ENCODE data around the gene RNF126. TPM values are rescaled to one million over a fixed set of nuclear protein-coding genes. Genes with fewer than 3 reads are reported as not detected.

The RNF126 gene
- total and polyA plus RNA-seq, 2 of the 4 experiments (the other 2 are of a cell fraction), result 7.0 to 27.4 TPM

DNA sequence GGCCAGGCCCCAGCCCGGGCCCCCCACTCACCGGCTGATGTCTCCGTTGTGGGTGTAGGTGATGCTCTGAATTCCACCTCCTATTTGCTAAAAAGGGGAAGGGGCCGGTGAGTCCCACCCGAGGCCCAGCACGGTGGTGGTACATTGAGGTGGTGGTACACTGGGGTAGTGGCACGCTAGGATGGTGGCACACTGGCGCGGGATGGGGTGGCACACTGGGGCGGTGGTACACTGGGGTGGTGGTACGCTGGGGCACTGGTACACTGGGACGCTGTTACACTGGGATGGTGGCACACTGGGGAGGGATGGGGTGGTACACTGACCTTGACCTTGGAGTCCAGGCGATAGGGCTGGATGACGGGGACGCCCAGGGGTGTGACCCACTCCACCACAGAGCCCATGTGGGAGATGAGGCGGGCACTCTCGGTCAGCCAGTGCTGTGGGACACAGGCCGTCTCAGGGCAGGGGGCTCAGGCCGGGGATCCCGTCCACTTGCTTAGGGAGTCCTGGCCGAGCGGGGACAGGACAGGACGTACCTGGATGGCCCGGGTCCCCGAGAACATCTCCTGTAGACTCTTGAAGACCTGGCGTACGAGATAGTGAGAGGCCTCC, 44.2 kb downstream of the RNF126 start:
- no TSS peak for BruUV-seq (replicated peaks)
- H2AFZ ChIP-seq (replicated peaks; ENCODE audit: low read length, poor library complexity), result no peak overlapping the region
- no peak overlapping the region for H3K14ac ChIP-seq (replicated peaks; ENCODE audit: low read depth, low read length)
- no peak overlapping the region for H3K27ac ChIP-seq (ENCODE audit: insufficient read depth, low read length)
- no peak overlapping the region for H3K18ac ChIP-seq (ENCODE audit: low read depth, low read length)
- no peaks in the 10 kb centered on the region for H3K9me1 ChIP-seq (ENCODE audit: insufficient read depth, low read length)
- no peak overlapping the region for H4K91ac ChIP-seq (ENCODE audit: insufficient read depth, low read depth, low read length)
- no peak overlapping the region for H3K4me3 ChIP-seq (ENCODE audit: insufficient read depth, low read depth, low read length)
- no peak for ATAC-seq (ENCODE audit: low read depth)
- H3K79me1 ChIP-seq (ENCODE audit: low read depth in 1 of 2, low read length in 2 of 2), result no peaks in the 10 kb centered on the region
- no peak for DNase-seq
- H4K20me1 ChIP-seq (ENCODE audit: insufficient read depth, low read length), result peaks cover 3% of the 10 kb centered on the region
- no peaks in the 10 kb centered on the region; the same call in 1 of the 2 replicates for H3K27me3 ChIP-seq (ENCODE audit: control insufficient read depth, insufficient read depth, low read length)
- H2AK5ac ChIP-seq (ENCODE audit: low read depth, low read length), result no peak overlapping the region
- H2BK15ac ChIP-seq (ENCODE audit: low read depth, low read length), result no peak overlapping the region
- H4K8ac ChIP-seq (ENCODE audit: low read depth in 2 of 2, low read length in 2 of 2), result no peak overlapping the region
- H4K5ac ChIP-seq (ENCODE audit: low read depth, low read length), result no peak overlapping the region
- 98% methylated on average over 8 of the region's 27 CpGs; no CpG with 5 or more reads in 1 of the 2 experiments for WGBS, 2 experiments (ENCODE audit: extremely low coverage in 2 of 2, insufficient read length in 1 of 2)
- H3K56ac ChIP-seq (ENCODE audit: extremely low read depth, insufficient read depth, low read length), result no peak overlapping the region
- H3K9me3 ChIP-seq (ENCODE audit: control insufficient read depth, insufficient read depth, low read length), result no peaks in the 10 kb centered on the region
- H2BK5ac ChIP-seq (ENCODE audit: low read depth, low read length, poor library complexity, severe bottlenecking), result no peak overlapping the region
- no peak overlapping the region for H2AK9ac ChIP-seq (replicated peaks; ENCODE audit: low read depth, low read length, poor library complexity)
- H3K4me2 ChIP-seq (ENCODE audit: low read depth, low read length), result no peak overlapping the region
- no peaks in the 10 kb centered on the region for H3K4me1 ChIP-seq (ENCODE audit: control insufficient read depth, insufficient read depth, low read length)
- peaks cover 40% of the 10 kb centered on the region for H3K36me3 ChIP-seq (ENCODE audit: control insufficient read depth, insufficient read depth, low read length)
- no peak overlapping the region for H3K9ac ChIP-seq (ENCODE audit: low read depth, low read length)
- H3K23ac ChIP-seq (ENCODE audit: low read depth, low read length), result no peak overlapping the region
- dilution Hi-C loops (cut with HindIII; ENCODE audit: low sequenced_read_pairs, unreplicated experiment), result no loop called here
- H2BK20ac ChIP-seq (ENCODE audit: low read depth, low read length), result no peak overlapping the region
- in situ Hi-C loops (cut with MboI; ENCODE audit: low sequenced_read_pairs), result no loop called here
- POLR2A ChIA-PET (ENCODE audit: unreplicated experiment), result no interaction called here
- no peak overlapping the region for H2BK120ac ChIP-seq (ENCODE audit: low read depth, low read length)
- CTCF ChIA-PET, result no interaction called here
- intact Hi-C loops (cut with micrococcal nuclease), result no loop called here
- TF ChIP-seq CEBPB (IDR thresholded peaks at IDR 0.05; ENCODE audit: low read depth, low read length), result no peak
- TF ChIP-seq SMC3 (IDR thresholded peaks at IDR 0.05; ENCODE audit: low read depth, low read length), result no peak
- TF ChIP-seq MAFK (IDR thresholded peaks at IDR 0.05; ENCODE audit: low read depth, low read length), result no peak
- TF ChIP-seq MXI1 (IDR thresholded peaks at IDR 0.05; ENCODE audit: borderline replicate concordance, low read depth, low read length), result no peak
- TF ChIP-seq RAD21 (IDR thresholded peaks at IDR 0.05; ENCODE audit: low read length), result no peak
- TF ChIP-seq, protein P1, sequence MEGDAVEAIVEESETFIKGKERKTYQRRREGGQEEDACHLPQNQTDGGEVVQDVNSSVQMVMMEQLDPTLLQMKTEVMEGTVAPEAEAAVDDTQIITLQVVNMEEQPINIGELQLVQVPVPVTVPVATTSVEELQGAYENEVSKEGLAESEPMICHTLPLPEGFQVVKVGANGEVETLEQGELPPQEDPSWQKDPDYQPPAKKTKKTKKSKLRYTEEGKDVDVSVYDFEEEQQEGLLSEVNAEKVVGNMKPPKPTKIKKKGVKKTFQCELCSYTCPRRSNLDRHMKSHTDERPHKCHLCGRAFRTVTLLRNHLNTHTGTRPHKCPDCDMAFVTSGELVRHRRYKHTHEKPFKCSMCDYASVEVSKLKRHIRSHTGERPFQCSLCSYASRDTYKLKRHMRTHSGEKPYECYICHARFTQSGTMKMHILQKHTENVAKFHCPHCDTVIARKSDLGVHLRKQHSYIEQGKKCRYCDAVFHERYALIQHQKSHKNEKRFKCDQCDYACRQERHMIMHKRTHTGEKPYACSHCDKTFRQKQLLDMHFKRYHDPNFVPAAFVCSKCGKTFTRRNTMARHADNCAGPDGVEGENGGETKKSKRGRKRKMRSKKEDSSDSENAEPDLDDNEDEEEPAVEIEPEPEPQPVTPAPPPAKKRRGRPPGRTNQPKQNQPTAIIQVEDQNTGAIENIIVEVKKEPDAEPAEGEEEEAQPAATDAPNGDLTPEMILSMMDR (conservative IDR thresholded peaks at IDR 0.05; ENCODE audit: low read depth, low read length), result no peak
- no peak overlapping the region for H3K4ac ChIP-seq (ENCODE audit: low read depth, low read length)
